ENCODE data around the gene PDGFA.

GRCh38 chr7:556291-556826 is 36.7 kb upstream of the PDGFA start:
- TF ChIP-seq SIN3A (IDR thresholded peaks at IDR 0.05; ENCODE audit: borderline replicate concordance, insufficient read depth, low read length) (no peak), TAF1 (IDR thresholded peaks at IDR 0.05; ENCODE audit: borderline replicate concordance, insufficient read depth, low read length) (no peak), REST (IDR thresholded peaks at IDR 0.05; ENCODE audit: insufficient read depth in 1 of 2, low read depth in 2 of 2, low read length in 2 of 2) (no peak), POLR2AphosphoS5 (IDR thresholded peaks at IDR 0.05; ENCODE audit: low read depth, low read length) (no peak), FOXP2 (optimal IDR thresholded peaks at IDR 0.05; ENCODE audit: borderline replicate concordance, extremely low read depth, extremely low read length, insufficient read depth) (no peak)
